Liver (tissue), 9 donors: ENCODE results near the gene RAN. TPM values are rescaled to one million over a fixed set of nuclear protein-coding genes. Genes with fewer than 3 reads are reported as not detected.

Experiments
- DNase-seq: peaks from one replicate; pipeline ENCODE4 v3.0.0-alpha.2; 2017; ENCODE audit warnings: low spot score
- H3K27ac ChIP-seq, 2 donors: one replicate each; pipeline ENCODE4 v1.7.0; 2013; ENCODE audit warnings: inconsistent platforms in 2 of 2, low read length in 2 of 2, control low read depth in 1 of 2, low read depth in 1 of 2, mild to moderate bottlenecking in 1 of 2
- H3K27me3 ChIP-seq, 4 donors: one replicate each; pipeline versions ENCODE4 v1.6.1 to v1.7.0; 2013; ENCODE audit warnings: low read length in 3 of 4, inconsistent platforms in 1 of 4, mild to moderate bottlenecking in 1 of 4, moderate library complexity in 1 of 4; ENCODE audit not compliant: control insufficient read depth in 4 of 4, insufficient read depth in 4 of 4
- H3K36me3 ChIP-seq, 4 donors: one replicate each; pipeline versions ENCODE4 v1.6.1 to v1.7.0; 2013; ENCODE audit warnings: low read length in 3 of 4, mild to moderate bottlenecking in 3 of 4, low read depth in 1 of 4, moderate library complexity in 1 of 4; ENCODE audit not compliant: control insufficient read depth in 4 of 4, insufficient read depth in 3 of 4
- H3K4me1 ChIP-seq, 4 donors: one replicate each; pipeline versions ENCODE4 v1.6.1 to v1.7.0; 2013; ENCODE audit warnings: low read length in 3 of 4, mild to moderate bottlenecking in 3 of 4, moderate library complexity in 1 of 4; ENCODE audit not compliant: control insufficient read depth in 4 of 4, insufficient read depth in 4 of 4
- H3K4me3 ChIP-seq, 3 donors: one replicate each; pipeline versions ENCODE4 v1.6.1 to v1.7.0; 2013; ENCODE audit warnings: low read length in 3 of 3, control low read depth in 1 of 3, low read depth in 1 of 3, mild to moderate bottlenecking in 1 of 3
- H3K9ac ChIP-seq, 2 donors: one replicate each; pipeline ENCODE4 v1.7.0; 2013; ENCODE audit warnings: low read length in 2 of 2, mild to moderate bottlenecking in 2 of 2, moderate library complexity in 2 of 2, control low read depth in 1 of 2, low read depth in 1 of 2
- H3K9me3 ChIP-seq, 4 donors: one replicate each; pipeline versions ENCODE4 v1.6.1 to v1.7.0; 2013; ENCODE audit warnings: low read length in 3 of 4; ENCODE audit not compliant: control insufficient read depth in 4 of 4
- ATF3 ChIP-seq: IDR thresholded peaks from 2 replicates; pipeline ENCODE4 v1.6.1; 2016; ENCODE audit warnings: antibody characterized with exemption
- CTCF ChIP-seq: fragments of 150-350 bp; IDR thresholded peaks from 2 replicates; pipeline ENCODE4 v1.5.1; 2017; ENCODE audit warnings: improper control_type of control experiment, low read depth, low read length; ENCODE audit not compliant: missing input control
- EGR1 ChIP-seq, 2 donors: IDR thresholded peaks; 2 replicates each; pipeline ENCODE4 v1.6.1; 2016 to 2018; ENCODE audit warnings: antibody characterized with exemption in 2 of 2, low read depth in 2 of 2
- FOXA1 ChIP-seq: IDR thresholded peaks from 2 replicates; pipeline ENCODE4 v1.6.1; 2016; ENCODE audit warnings: antibody characterized with exemption
- FOXA2 ChIP-seq: IDR thresholded peaks from 2 replicates; pipeline ENCODE4 v1.6.1; 2016; ENCODE audit warnings: antibody characterized with exemption
- GABPA ChIP-seq, 2 donors: IDR thresholded peaks in 1 of 2; conservative IDR thresholded peaks in 1 of 2; 2 replicates each; pipeline ENCODE4 v1.6.1; 2016; ENCODE audit warnings: antibody characterized with exemption in 2 of 2, mild to moderate bottlenecking in 1 of 2, moderate library complexity in 1 of 2
- HNF4G ChIP-seq: IDR thresholded peaks from 2 replicates; pipeline ENCODE4 v1.6.1; 2016; ENCODE audit warnings: antibody characterized with exemption
- JUND ChIP-seq, 2 donors: IDR thresholded peaks; 2 replicates each; pipeline ENCODE4 v1.6.1; 2016; ENCODE audit warnings: antibody characterized with exemption in 2 of 2
- MAX ChIP-seq: IDR thresholded peaks from 2 replicates; pipeline ENCODE4 v1.6.1; 2016; ENCODE audit warnings: antibody characterized with exemption
- NR2F2 ChIP-seq: IDR thresholded peaks from 2 replicates; pipeline ENCODE4 v1.6.1; 2016; ENCODE audit warnings: antibody characterized with exemption
- RAD21 ChIP-seq, 2 donors: IDR thresholded peaks; 2 replicates each; pipeline ENCODE4 v1.6.1; 2016; ENCODE audit warnings: antibody characterized with exemption in 2 of 2, mild to moderate bottlenecking in 2 of 2
- REST ChIP-seq: IDR thresholded peaks from 2 replicates; pipeline ENCODE4 v1.6.1; 2016; ENCODE audit warnings: antibody characterized with exemption, mild to moderate bottlenecking
- RXRA ChIP-seq, 2 donors: IDR thresholded peaks; 2 replicates each; pipeline ENCODE4 v1.6.1; 2017 to 2018; ENCODE audit warnings: antibody characterized with exemption in 2 of 2, mild to moderate bottlenecking in 1 of 2
- SP1 ChIP-seq: IDR thresholded peaks from 2 replicates; pipeline ENCODE4 v1.6.1; 2018; ENCODE audit warnings: antibody characterized with exemption, mild to moderate bottlenecking
- TAF1 ChIP-seq: conservative IDR thresholded peaks from 2 replicates; pipeline ENCODE4 v1.6.1; 2016; ENCODE audit warnings: antibody characterized with exemption, mild to moderate bottlenecking
- YY1 ChIP-seq: IDR thresholded peaks from 2 replicates; pipeline ENCODE4 v1.6.1; 2016; ENCODE audit warnings: antibody characterized with exemption, mild to moderate bottlenecking
- ZBTB33 ChIP-seq: IDR thresholded peaks from 2 replicates; pipeline ENCODE4 v1.6.1; 2016; ENCODE audit warnings: antibody characterized with exemption
- WGBS: extraction: QIAGEN DNeasy Blood & Tissue Kit; methylation state at CpG from one replicate; pipeline ENCODE4 v1.1.7; 2013; 5-methylcytosine and 5-hydroxymethylcytosine counted together
- polyA plus RNA-seq, 2 donors: library from polyadenylated mRNA; stranded (reverse) in 1 of 2; unstranded in 1 of 2; fragments of 200-250 nt in 1 of 2; fragments of >200 nt in 1 of 2; fragmentation: Nextera tagmentation in 1 of 2; extraction: Ambion mirVana in 1 of 2; gene quantifications; one replicate each; pipeline versions ENCODE4 v1.2.1 to v1.2.3, GENCODE V29; 2013 to 2015
- total RNA-seq, 2 donors: library from RNA; depleted of rRNA; stranded (reverse); fragments of >200 nt; gene quantifications; one replicate each; pipeline ENCODE4 v1.2.3, GENCODE V29; 2014
- donor health status: healthy.
- donor health status: healthy.
- donor health status: healthy.
- donor health status: healthy.
- donor health status: healthy.

The RAN gene
- total and polyA plus RNA-seq, 4 donors = 102 to 281 (median 186) TPM

GRCh38 chr12:130856088-130856487 is 15.8 kb upstream of the RAN start (continued):
- no peak for TF ChIP-seq ATF3
- no peak for TF ChIP-seq MAX
- no peak for TF ChIP-seq RXRA (IDR thresholded peaks at IDR 0.05)
- no peak for TF ChIP-seq ZBTB33
- no peak for TF ChIP-seq JUND (IDR thresholded peaks at IDR 0.05)
- no peak for TF ChIP-seq YY1
- TF ChIP-seq FOXA2 = no peak
- TF ChIP-seq HNF4G = no peak
- no peak for TF ChIP-seq SP1

GRCh38 chr12:130858084-130858483 is 13.8 kb upstream of the RAN start:
- Histone ChIP-seq H3K9me3 (peaks cover 0 to 4% (median 0%) of the 10 kb centered on the region in 4 donors), H3K27ac (no peak overlapping the region), H3K4me3 (no peak overlapping the region), H3K27me3 (no peaks in the 10 kb centered on the region), H3K9ac (no peak overlapping the region), H3K36me3 (no peaks in the 10 kb centered on the region), H3K4me1 (no peaks in the 10 kb centered on the region)
- no peak for DNase-seq
- TF ChIP-seq ZBTB33 (no peak), RAD21 (IDR thresholded peaks at IDR 0.05) (no peak), REST (no peak)
- 83% methylated on average over 4 of the region's 4 CpGs for WGBS

- DNase-seq = no peak
- Histone ChIP-seq H3K4me3 (no peak overlapping the region), H3K4me1 (no peaks in the 10 kb centered on the region), H3K36me3 (no peaks in the 10 kb centered on the region), H3K27me3 (no peaks in the 10 kb centered on the region), H3K27ac (no peak overlapping the region), H3K9ac (no peak overlapping the region), H3K9me3 (peaks cover 0 to 4% (median 0%) of the 10 kb centered on the region in 4 donors)
- 93% methylated on average over 6 of the region's 6 CpGs for WGBS
- TF ChIP-seq EGR1 (IDR thresholded peaks at IDR 0.05; ENCODE audit: low read depth in 2 of 2) = no peak
- no peak for TF ChIP-seq GABPA (IDR thresholded peaks at IDR 0.05 in 1 of 2, conservative IDR thresholded peaks at IDR 0.05 in 1 of 2)
- no peak for TF ChIP-seq SP1
- TF ChIP-seq CTCF = no peak
- TF ChIP-seq JUND (IDR thresholded peaks at IDR 0.05) = no peak
- no peak for TF ChIP-seq RXRA (IDR thresholded peaks at IDR 0.05)
- no peak for TF ChIP-seq FOXA1
- TF ChIP-seq HNF4G = no peak
- TF ChIP-seq TAF1 = no peak
- TF ChIP-seq NR2F2 = no peak
- no peak for TF ChIP-seq ATF3
- TF ChIP-seq RAD21 (IDR thresholded peaks at IDR 0.05) = no peak
Measured at GRCh38 chr12:130859161-130859560, 12.7 kb upstream of the RAN start.
